GM21723 (cell line): ENCODE measurements around the gene OIP5.
"Not testable (repeated sequence)": the region's sequence is repeated elsewhere in the genome, so short reads cannot be mapped to it uniquely, and the experiment has no call there.

Experiments used
- ATAC-seq: cut with Tn5 transposase; IDR thresholded peaks from one replicate; pipeline ENCODE4 v1.9.1; 2021; ENCODE audit warnings: mild to moderate bottlenecking, moderate library complexity; ENCODE audit not compliant: unreplicated experiment

The OIP5 gene

GRCh38 chr15:41262571-41262970 is 69.8 kb downstream of the OIP5 start:
- no peak for ATAC-seq

DNA sequence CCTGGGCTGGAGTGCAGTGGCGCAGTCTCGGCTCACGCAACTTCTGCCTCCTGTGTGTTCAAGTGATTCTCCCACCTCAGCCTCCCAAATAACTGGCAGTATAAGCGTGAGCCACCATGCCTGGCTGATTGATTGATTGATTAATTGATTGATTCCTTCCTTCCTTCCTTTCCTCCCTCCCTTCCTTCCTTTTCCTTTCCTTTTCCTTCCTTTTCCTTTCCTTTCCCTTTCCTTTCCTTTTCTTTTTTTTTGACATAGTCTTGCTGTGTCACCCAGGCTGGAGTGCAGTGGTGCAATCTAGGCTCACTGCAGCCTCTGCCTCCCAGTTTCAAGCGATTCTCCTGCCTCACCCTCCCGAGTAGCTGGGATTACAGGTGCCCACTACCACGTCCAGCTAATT is 71.5 kb downstream of the OIP5 start:
- not testable (repeated sequence) for ATAC-seq

GRCh38 chr15:41259546-41260189 is 72.7 kb downstream of the OIP5 start:
- no peak for ATAC-seq
